ENCODE data around the gene RNU5B-1.

Gene RNU5B-1

GRCh38 chr15:65303687-65304380, 643 bp upstream of the RNU5B-1 start:
- DNase-seq (ENCODE audit: low read depth): no peak
- H3K4me3 ChIP-seq (ENCODE audit: low read depth, low read length): peak overlapping the region; percentile 54
- TF ChIP-seq CTCF (IDR thresholded peaks at IDR 0.05; ENCODE audit: control insufficient read depth, extremely low read depth, insufficient read depth): no peak

- TF ChIP-seq CTCF (IDR thresholded peaks at IDR 0.05; ENCODE audit: control insufficient read depth, extremely low read depth, insufficient read depth): no peak
- DNase-seq (ENCODE audit: low read depth): no peak
- H3K4me3 ChIP-seq (ENCODE audit: low read depth, low read length): peak overlapping the region; percentile 40
Observed at GRCh38 chr15:65305150-65305758, 777 bp downstream of the RNU5B-1 start.

- H3K4me3 ChIP-seq (ENCODE audit: low read depth, low read length): no peak overlapping the region
- no peak for DNase-seq (ENCODE audit: low read depth)
- TF ChIP-seq CTCF (IDR thresholded peaks at IDR 0.05; ENCODE audit: control insufficient read depth, extremely low read depth, insufficient read depth): no peak
Observed at GRCh38 chr15:65305776-65306175, 1.3 kb downstream of the RNU5B-1 start.

DNA sequence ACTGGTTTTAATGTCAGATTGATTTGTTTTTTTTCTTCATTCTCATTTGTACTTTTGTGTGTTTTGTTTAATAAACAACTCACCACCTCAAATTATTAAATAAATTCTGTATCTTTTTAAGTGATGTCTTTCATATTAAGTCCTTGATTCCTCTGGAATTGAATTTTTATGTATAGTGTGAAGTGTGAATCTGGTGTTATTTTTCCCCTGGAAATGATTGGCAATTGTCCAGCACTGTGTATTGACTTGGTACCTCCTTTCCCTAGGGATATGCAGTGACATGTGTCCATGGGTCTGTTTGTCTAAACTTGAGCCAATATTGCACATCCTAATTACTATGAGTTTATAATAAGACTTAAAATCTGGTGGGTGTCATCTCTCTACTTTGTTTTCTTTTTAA, 2.1 kb downstream of the RNU5B-1 start:
- no peak for DNase-seq (ENCODE audit: low read depth)
- TF ChIP-seq CTCF (IDR thresholded peaks at IDR 0.05; ENCODE audit: control insufficient read depth, extremely low read depth, insufficient read depth): no peak
- no peak overlapping the region for H3K4me3 ChIP-seq (ENCODE audit: low read depth, low read length)

GRCh38 chr15:65307978-65308377, 3.5 kb downstream of the RNU5B-1 start:
- TF ChIP-seq CTCF (IDR thresholded peaks at IDR 0.05; ENCODE audit: control insufficient read depth, extremely low read depth, insufficient read depth): no peak
- DNase-seq (ENCODE audit: low read depth): no peak

GRCh38 chr15:65309882-65310418, 5.5 kb downstream of the RNU5B-1 start:
- no peak for DNase-seq (ENCODE audit: low read depth)
- H3K4me3 ChIP-seq (ENCODE audit: low read depth, low read length): no peak overlapping the region
- TF ChIP-seq CTCF (IDR thresholded peaks at IDR 0.05; ENCODE audit: control insufficient read depth, extremely low read depth, insufficient read depth): no peak

More at GRCh38 chr15:65307978-65308377, 3.5 kb downstream of the RNU5B-1 start:
- no peak overlapping the region for H3K4me3 ChIP-seq (ENCODE audit: low read depth, low read length)

All from LNCaP clone FGC (cell line).